Uterus (tissue), 4 donors: ENCODE data around the gene KLHL30. TPM values are rescaled to one million over a fixed set of nuclear protein-coding genes. Genes with fewer than 3 reads are reported as not detected.

Experiments used
- DNase-seq, 2 donors: peaks; one replicate each; pipeline ENCODE4 v3.0.0-alpha.2; 2019 to 2020
- H3K27ac ChIP-seq, 2 donors: fragments of 200-600 bp; sonication (generic); 1 replicate in 1 of 2; 2 replicates in 1 of 2; pipeline ENCODE4 v1.5.1; 2016 to 2018
- H3K27me3 ChIP-seq, 2 donors: fragments of 200-600 bp; sonication (generic); one replicate each; pipeline ENCODE4 v1.5.1; 2018 to 2019; ENCODE audit warnings: control low read depth in 1 of 2
- H3K36me3 ChIP-seq, 2 donors: fragments of 200-600 bp; sonication (generic); one replicate each; pipeline ENCODE4 v1.5.1; 2019; ENCODE audit warnings: control low read depth in 1 of 2
- H3K4me1 ChIP-seq, 2 donors: fragments of 200-600 bp; sonication (generic); one replicate each; pipeline ENCODE4 v1.5.1; 2018 to 2019; ENCODE audit warnings: control low read depth in 1 of 2
- H3K4me3 ChIP-seq, 2 donors: fragments of 200-600 bp; sonication (generic); 1 replicate in 1 of 2; 2 replicates in 1 of 2; pipeline ENCODE4 v1.5.1; 2018 to 2019; ENCODE audit warnings: mild to moderate bottlenecking in 1 of 2
- H3K9me3 ChIP-seq, 2 donors: fragments of 200-600 bp; sonication (generic); one replicate each; pipeline ENCODE4 v1.5.1; 2019; ENCODE audit warnings: control low read depth in 1 of 2
- POLR2A ChIP-seq, 2 donors: fragments of 450-650 bp; IDR thresholded peaks; one replicate each; pipeline ENCODE4 v1.6.1; 2016; ENCODE audit warnings: antibody characterized with exemption in 2 of 2, mild to moderate bottlenecking in 1 of 2, moderate library complexity in 1 of 2
- intact Hi-C: fragments of 100-400 bp; cut with DNase I; formaldehyde crosslinking; loops from one replicate; pipeline ENCODE4 v1.15.1; 2023; ENCODE audit warnings: low total_unique reads
- total RNA-seq, 4 donors: library from RNA; depleted of rRNA in 3 of 4; stranded (reverse); fragments of >200 nt in 3 of 4; gene quantifications; one replicate each; pipeline versions ENCODE4 v1.1.0 to v1.2.4, GENCODE V29; 2014 to 2023
- TF ChIP-seq, protein P1 (sequence below), 4 experiments: fragments of 200-600 bp in 2 of 4; fragments of 450-650 bp in 2 of 4; sonication (generic) in 2 of 4; IDR thresholded peaks; one replicate each; pipeline ENCODE4 v1.5.1; 2016 to 2019; ENCODE audit warnings: antibody characterized with exemption in 4 of 4, mild to moderate bottlenecking in 2 of 4, moderate library complexity in 1 of 4
- donor health status: DM: yes; HTN: yes; CAD: no.

The KLHL30 gene
- total RNA-seq, 4 donors from 2014 or later = under 0.01 to 3.3 (median 0.62) TPM; not detected in 1

DNA sequence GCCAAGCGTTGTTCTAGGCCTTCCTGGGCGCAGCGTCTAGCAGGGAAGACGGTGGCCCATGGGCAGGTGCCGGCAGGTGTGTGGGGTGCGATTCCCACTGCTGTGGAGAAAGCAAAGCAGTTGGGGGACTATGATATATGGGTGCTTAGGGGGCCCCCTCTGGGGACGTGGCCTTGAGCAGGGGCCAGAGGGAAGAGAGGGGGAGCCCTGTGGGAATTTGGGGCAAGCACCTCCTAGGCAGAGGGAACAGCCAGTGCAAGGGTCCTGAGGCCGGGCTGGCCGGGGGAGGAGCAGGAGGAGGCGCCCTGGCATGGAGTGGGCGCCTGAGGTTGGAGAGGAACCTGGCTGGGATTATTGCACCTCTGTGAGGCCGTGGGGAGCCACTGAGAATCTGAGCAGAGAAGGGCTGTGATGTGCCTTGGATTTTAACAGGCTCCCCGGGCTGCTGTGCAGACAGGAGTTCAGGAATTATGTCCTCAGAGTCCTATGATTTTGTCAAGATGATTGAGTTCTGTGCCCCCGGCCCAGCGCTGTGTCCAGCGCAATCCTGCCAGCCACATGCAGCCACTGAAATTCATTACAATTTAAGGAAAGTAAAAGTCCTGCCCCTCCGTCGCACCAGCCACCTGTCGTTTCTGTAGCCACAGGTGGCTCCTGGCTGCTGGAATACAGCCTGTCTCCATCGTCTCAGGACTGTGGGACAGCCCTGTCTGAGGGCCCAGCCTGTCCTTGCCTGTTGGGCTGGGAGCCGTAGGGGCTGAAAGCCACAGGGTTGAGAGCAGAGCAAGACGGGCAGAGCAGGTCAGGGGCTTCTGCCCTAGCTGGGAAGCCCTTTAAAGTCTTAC is 9.1 kb upstream of the KLHL30 start:
- no peak overlapping the region for H3K27ac ChIP-seq
- no peaks in the 10 kb centered on the region for H3K9me3 ChIP-seq
- H3K4me1 ChIP-seq = no peaks in the 10 kb centered on the region
- TF ChIP-seq POLR2A (IDR thresholded peaks at IDR 0.05) = no peak
- TF ChIP-seq, protein P1, sequence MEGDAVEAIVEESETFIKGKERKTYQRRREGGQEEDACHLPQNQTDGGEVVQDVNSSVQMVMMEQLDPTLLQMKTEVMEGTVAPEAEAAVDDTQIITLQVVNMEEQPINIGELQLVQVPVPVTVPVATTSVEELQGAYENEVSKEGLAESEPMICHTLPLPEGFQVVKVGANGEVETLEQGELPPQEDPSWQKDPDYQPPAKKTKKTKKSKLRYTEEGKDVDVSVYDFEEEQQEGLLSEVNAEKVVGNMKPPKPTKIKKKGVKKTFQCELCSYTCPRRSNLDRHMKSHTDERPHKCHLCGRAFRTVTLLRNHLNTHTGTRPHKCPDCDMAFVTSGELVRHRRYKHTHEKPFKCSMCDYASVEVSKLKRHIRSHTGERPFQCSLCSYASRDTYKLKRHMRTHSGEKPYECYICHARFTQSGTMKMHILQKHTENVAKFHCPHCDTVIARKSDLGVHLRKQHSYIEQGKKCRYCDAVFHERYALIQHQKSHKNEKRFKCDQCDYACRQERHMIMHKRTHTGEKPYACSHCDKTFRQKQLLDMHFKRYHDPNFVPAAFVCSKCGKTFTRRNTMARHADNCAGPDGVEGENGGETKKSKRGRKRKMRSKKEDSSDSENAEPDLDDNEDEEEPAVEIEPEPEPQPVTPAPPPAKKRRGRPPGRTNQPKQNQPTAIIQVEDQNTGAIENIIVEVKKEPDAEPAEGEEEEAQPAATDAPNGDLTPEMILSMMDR (IDR thresholded peaks at IDR 0.05) = no peak
- H3K36me3 ChIP-seq = no peaks in the 10 kb centered on the region
- intact Hi-C loops = no loop called here
- no peak for DNase-seq
- H3K27me3 ChIP-seq = no peaks in the 10 kb centered on the region
- no peak overlapping the region for H3K4me3 ChIP-seq

- no peak overlapping the region for H3K4me3 ChIP-seq
- no peaks in the 10 kb centered on the region for H3K27me3 ChIP-seq
- H3K4me1 ChIP-seq = no peaks in the 10 kb centered on the region
- intact Hi-C loops = no loop called here
- DNase-seq = no peak
- TF ChIP-seq POLR2A (IDR thresholded peaks at IDR 0.05) = no peak
- TF ChIP-seq, protein P1 (IDR thresholded peaks at IDR 0.05) = no peak
- H3K27ac ChIP-seq = no peak overlapping the region
- H3K36me3 ChIP-seq = no peaks in the 10 kb centered on the region
- no peaks in the 10 kb centered on the region for H3K9me3 ChIP-seq
These were observed 8.3 kb upstream of the KLHL30 start for GRCh38 chr2:238130111-238130695.

GRCh38 chr2:238130696-238131628 is 7.5 kb upstream of the KLHL30 start:
- TF ChIP-seq, protein P1 (IDR thresholded peaks at IDR 0.05) = no peak
- TF ChIP-seq POLR2A (IDR thresholded peaks at IDR 0.05) = no peak
- Histone ChIP-seq H3K4me1 (no peaks in the 10 kb centered on the region), H3K27me3 (no peaks in the 10 kb centered on the region), H3K9me3 (no peaks in the 10 kb centered on the region), H3K36me3 (no peaks in the 10 kb centered on the region), H3K4me3 (no peak overlapping the region), H3K27ac (no peak overlapping the region)
- intact Hi-C loops = no loop called here
- DNase-seq = no peak

DNA sequence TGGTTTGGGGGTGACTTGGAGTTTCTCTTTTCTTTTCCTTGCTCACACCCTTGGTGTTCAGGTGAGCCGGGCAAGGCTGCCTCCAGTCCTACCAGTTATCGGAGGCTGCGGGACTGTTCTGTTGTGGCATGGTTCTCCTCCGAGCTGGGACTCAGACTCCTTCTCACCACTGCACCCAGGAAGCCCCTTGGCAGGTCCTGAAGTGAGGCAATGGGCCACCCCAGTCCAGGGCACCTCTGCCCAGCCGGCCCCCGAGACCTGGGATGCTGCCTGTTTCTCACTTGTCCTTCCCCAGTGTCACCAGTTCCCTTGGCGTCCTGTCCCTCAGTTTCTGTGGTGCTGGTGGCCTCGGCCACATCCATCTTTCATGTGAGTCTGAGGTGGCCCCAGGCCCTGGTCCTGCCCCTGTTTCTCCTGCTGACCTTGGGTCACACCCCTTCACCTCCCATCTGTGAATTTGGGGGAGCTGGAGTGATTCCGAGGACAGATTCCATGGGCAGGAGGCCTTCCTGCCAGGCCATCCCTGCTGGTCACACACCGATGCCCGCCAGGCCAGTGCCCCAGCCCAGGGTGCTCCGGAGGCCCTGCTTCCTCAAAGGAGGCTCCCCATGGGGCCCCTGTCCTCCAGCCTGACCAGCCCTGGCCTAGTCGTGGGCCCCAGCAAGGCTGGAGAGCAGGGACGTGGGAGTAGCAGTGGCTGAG is 6.6 kb upstream of the KLHL30 start:
- Histone ChIP-seq H3K36me3 (no peaks in the 10 kb centered on the region), H3K4me1 (no peaks in the 10 kb centered on the region), H3K27ac (no peak overlapping the region), H3K27me3 (no peaks in the 10 kb centered on the region), H3K9me3 (no peaks in the 10 kb centered on the region), H3K4me3 (no peak overlapping the region)
- intact Hi-C loops = no loop called here
- TF ChIP-seq POLR2A (IDR thresholded peaks at IDR 0.05) = no peak
- TF ChIP-seq, protein P1 (IDR thresholded peaks at IDR 0.05) = no peak
- DNase-seq = no peak
